HG03565 (cell line): ENCODE data around the gene ASIP.
"Not testable (repeated sequence)": the region's sequence is repeated elsewhere in the genome, so short reads cannot be mapped to it uniquely, and the experiment has no call there.

Experiments used
- ATAC-seq: cut with Tn5 transposase; IDR thresholded peaks from one replicate; pipeline ENCODE4 v1.9.1; 2021; ENCODE audit warnings: mild to moderate bottlenecking, moderate library complexity; ENCODE audit not compliant: unreplicated experiment

The ASIP gene

GRCh38 chr20:34240693-34241615 lies at the start of gene ASIP:
Gene ASIP, plus strand, starts transcription at chr20:34241423. Its CDS starts 18,952 bp downstream, at chr20:34260375.
- no peak for ATAC-seq

DNA sequence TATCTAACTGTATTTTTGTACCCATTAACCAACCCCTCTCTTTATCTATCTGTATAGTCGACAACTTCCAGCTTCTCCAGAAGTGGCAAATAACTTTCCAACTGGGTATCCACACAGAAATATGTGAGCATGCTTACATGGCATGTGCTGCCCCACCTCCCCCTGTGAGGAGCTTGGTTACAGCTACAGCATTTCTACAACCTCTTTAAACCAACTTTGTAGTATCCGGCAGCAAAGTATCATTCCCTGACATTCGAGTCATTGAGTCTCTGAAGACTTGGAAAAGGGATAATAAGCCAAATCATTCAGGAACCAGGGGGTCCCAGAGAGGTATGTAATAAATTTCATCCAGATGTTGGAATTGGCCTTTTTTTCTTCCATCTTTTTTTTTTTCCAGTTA lies 48.2 kb upstream of the ASIP start:
- ATAC-seq: no peak

DNA sequence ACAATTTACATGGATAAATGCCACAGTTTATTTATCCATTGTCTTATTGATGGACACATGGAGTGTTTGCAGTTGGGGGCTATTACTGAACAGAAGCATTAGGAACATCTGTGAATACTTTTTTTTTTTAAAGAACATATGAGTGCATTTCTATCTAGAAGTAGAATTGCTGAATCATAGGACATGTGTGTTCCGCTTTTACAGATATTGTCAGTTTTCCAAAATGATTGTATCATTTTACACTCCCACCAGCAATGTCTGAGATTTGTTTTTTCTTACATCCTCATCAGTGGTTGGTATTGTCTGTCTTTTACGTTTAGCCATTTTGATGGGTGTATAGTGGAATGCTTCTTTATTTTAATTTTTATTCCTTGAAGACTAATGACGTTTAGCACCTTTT lies 42.0 kb upstream of the ASIP start:
- ATAC-seq: no peak

GRCh38 chr20:34200023-34200422 lies 41.2 kb upstream of the ASIP start:
- ATAC-seq: no peak

GRCh38 chr20:34201531-34201930 lies 39.7 kb upstream of the ASIP start:
- ATAC-seq: no peak

- not testable (repeated sequence) for ATAC-seq
These were observed 35.9 kb upstream of the ASIP start for GRCh38 chr20:34205172-34205880.

GRCh38 chr20:34209111-34209510 lies 32.1 kb upstream of the ASIP start:
- no peak for ATAC-seq

DNA sequence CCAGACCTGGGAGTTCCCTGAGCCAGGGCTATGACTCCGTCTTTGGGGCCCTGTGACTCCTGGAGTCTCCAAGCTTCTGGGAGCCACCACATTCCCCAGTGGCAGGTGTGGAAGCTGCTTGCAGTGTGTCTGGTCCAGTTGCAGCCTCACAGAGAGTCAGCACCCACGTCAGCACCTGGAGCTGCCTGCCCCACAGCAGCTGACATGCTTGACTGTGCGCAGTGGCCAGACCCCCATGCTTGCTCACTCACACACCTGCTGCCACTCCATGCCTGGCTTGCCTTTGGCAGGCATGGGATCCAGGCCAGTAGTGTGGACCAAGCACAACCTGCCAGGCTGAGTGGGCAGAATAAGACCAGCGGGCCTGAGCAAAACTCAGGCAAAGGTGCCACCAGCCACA lies 31.0 kb upstream of the ASIP start:
- no peak for ATAC-seq

- ATAC-seq: no peak
These were observed 29.6 kb upstream of the ASIP start for GRCh38 chr20:34211591-34211990.

GRCh38 chr20:34213213-34213612 lies 28.0 kb upstream of the ASIP start:
- ATAC-seq: no peak

GRCh38 chr20:34215711-34216381 lies 25.4 kb upstream of the ASIP start:
- ATAC-seq: no peak

DNA sequence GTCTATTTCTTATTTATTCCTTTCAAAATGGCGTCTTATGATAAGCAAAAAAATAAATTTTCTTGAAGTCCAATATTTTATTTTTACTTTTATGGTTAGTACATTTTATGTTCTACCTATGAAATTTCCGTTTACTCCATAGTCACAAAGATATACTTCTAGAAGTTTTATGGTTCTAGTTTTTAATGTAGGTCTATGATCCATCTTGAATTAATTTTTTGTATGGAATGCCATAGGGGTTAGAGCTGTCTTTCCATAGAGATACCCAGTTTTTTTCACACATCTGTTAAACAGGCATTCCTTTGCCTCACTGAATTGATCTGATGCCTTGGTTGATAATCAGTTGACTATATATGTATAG lies 24.9 kb upstream of the ASIP start:
- no peak for ATAC-seq

DNA sequence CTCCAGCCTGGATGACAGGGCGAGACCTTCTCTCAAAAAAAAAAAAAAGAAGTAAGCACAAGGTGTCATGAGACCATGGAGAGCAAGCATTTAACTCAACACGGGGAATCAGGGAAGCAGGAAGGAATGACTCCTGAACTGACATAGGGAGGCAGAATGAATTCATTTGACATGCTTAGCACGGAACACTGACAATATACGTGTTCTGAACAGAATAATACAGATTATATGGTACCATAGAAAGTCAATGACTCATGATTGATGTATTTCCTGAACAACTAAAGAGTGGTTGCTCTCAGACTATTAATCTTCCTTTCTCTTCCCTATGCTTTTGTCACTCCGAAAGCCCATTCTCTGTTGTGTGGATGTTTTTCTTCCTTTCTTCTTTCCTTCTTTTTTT lies 20.7 kb upstream of the ASIP start:
- no peak for ATAC-seq

GRCh38 chr20:34222208-34222607 lies 19.0 kb upstream of the ASIP start:
- no peak for ATAC-seq

DNA sequence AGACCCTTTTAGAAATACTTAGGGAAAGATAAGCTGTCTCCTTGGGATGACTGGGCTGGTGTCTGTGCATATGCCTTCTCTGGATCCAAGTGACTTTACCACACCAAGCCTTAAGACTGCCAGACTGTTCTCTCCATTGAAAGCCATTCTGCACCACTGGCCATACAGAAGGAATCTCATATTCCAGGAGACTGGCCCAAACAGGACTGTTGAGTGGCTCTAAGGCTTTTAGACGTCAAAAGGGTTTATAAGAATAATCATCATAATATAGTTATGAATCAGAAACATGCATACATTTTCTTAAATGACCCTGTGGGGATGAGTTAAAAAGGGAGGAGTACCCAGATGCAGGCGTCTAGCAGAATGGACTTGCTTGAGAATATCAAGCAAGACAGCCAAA lies 17.0 kb upstream of the ASIP start:
- not testable (repeated sequence) for ATAC-seq

- ATAC-seq: no peak
These were observed 9.6 kb upstream of the ASIP start for GRCh38 chr20:34231634-34232033.

GRCh38 chr20:34232494-34233087 lies 8.6 kb upstream of the ASIP start:
- no peak for ATAC-seq

DNA sequence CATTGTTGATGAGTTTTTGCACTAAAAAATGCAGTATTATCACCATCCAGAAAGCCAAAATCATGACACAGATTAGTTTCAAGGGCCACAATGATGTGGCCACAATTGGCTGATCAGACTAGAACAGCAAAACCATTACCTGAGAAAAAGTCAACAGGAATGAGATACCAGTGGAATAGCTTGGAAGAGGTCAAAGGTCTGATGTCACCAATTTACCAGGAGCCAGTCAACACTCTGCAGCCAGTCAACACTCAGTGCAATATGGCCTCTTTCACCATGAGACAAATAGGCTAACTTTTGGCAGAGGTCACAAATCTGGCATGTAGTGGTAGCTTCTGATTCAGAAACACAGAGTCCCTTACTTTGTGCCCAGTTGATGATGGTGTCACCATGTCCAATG lies 7.5 kb upstream of the ASIP start:
- no peak for ATAC-seq

- no peak for ATAC-seq
These were observed 5.3 kb upstream of the ASIP start for GRCh38 chr20:34235875-34236274.

- no peak for ATAC-seq
These were observed 3.3 kb upstream of the ASIP start for GRCh38 chr20:34237942-34238341.

GRCh38 chr20:34240121-34240520 lies 1.1 kb upstream of the ASIP start:
- ATAC-seq: no peak
